ENCODE results near the gene ARFIP1. TPM values are rescaled to one million over a fixed set of nuclear protein-coding genes. Genes with fewer than 3 reads are reported as not detected.

The ARFIP1 gene
- total and polyA plus RNA-seq, 12 donors = 7.4 to 18.7 (median 14.9) TPM

- Histone ChIP-seq H3K36me3 (no peaks in the 10 kb centered on the region), H3K27ac (no peak overlapping the region), H3K27me3 (peaks cover 0 to 66% (median 27%) of the 10 kb centered on the region in 7 donors), H3K4me1 (no peaks in the 10 kb centered on the region), H3K9me3 (no peaks in the 10 kb centered on the region), H3K4me3 (no peak overlapping the region)
- 72 to 76% methylated on average over 11 of the region's 11 CpGs for WGBS, 2 donors
- DNase-seq (no peak), ATAC-seq (no peak)
- intact Hi-C loops (cut with DNase I) = no loop called here
- no peak for TF ChIP-seq CTCF (IDR thresholded peaks at IDR 0.05)
Measured at GRCh38 chr4:152950402-152951274, 170.9 kb downstream of the ARFIP1 start.

GRCh38 chr4:152951348-152951747 lies 171.6 kb downstream of the ARFIP1 start:
- Histone ChIP-seq H3K36me3 (no peaks in the 10 kb centered on the region), H3K9me3 (no peaks in the 10 kb centered on the region), H3K4me3 (no peak overlapping the region), H3K27me3 (peaks cover 0 to 66% (median 27%) of the 10 kb centered on the region in 7 donors), H3K27ac (no peak overlapping the region), H3K4me1 (no peaks in the 10 kb centered on the region)
- intact Hi-C loops (cut with DNase I) = no loop called here
- 71 to 83% methylated on average over 3 of the region's 3 CpGs for WGBS, 2 donors
- ATAC-seq (no peak), DNase-seq (no peak)
- no peak for TF ChIP-seq CTCF (IDR thresholded peaks at IDR 0.05)

GRCh38 chr4:152953514-152953913 lies 173.8 kb downstream of the ARFIP1 start:
- ATAC-seq (no peak), DNase-seq (no peak)
- Histone ChIP-seq H3K27ac (no peak overlapping the region), H3K36me3 (no peaks in the 10 kb centered on the region), H3K4me3 (no peak overlapping the region), H3K4me1 (peaks cover 0 to 20% (median 15%) of the 10 kb centered on the region in 9 donors), H3K9me3 (no peaks in the 10 kb centered on the region), H3K27me3 (peaks cover 0 to 51% (median 25%) of the 10 kb centered on the region in 7 donors)
- intact Hi-C loops (cut with DNase I) = no loop called here
- TF ChIP-seq CTCF (IDR thresholded peaks at IDR 0.05) = no peak
- 88 to 90% methylated on average over 3 of the region's 3 CpGs for WGBS, 2 donors

- intact Hi-C loops (cut with DNase I) = no loop called here
- H3K27me3 ChIP-seq = peaks cover 0 to 48% (median 17%) of the 10 kb centered on the region in 7 donors
- no peak for TF ChIP-seq CTCF (IDR thresholded peaks at IDR 0.05)
- H3K4me3 ChIP-seq = no peak overlapping the region
- DNase-seq = no peak
- H3K27ac ChIP-seq = no peak overlapping the region
- WGBS, 2 donors = 91 to 93% methylated on average over 1 of the region's 1 CpG
- H3K36me3 ChIP-seq = no peaks in the 10 kb centered on the region
- H3K9me3 ChIP-seq = no peaks in the 10 kb centered on the region
- peaks cover 0 to 25% (median 15%) of the 10 kb centered on the region in 9 donors for H3K4me1 ChIP-seq
- no peak for ATAC-seq
Measured at GRCh38 chr4:152954741-152955140, 175.0 kb downstream of the ARFIP1 start.

Measured in heart right ventricle (tissue), 16 donors.